GM23338 (cell line): Measurements from ENCODE around the gene UBQLN4. TPM values are rescaled to one million over a fixed set of nuclear protein-coding genes. Genes with fewer than 3 reads are reported as not detected.

Source experiments
- ATAC-seq: fragments of 200-7000 bp; cut with Tn5 transposase; 3 replicates; pipeline ENCODE4 v1.9.1; 2020
- DNase-seq: peaks from one replicate; pipeline ENCODE4 v3.0.0-alpha.2; 2015; ENCODE audit warnings: low spot score
- H2AFZ ChIP-seq: fragments of 200-600 bp; sonication (generic); 2 replicates; pipeline ENCODE4 v1.8.0; 2016; ENCODE audit warnings: antibody characterized with exemption, mild to moderate bottlenecking, moderate library complexity
- H3F3A ChIP-seq: fragments of 200-600 bp; sonication (generic); replicated peaks from 2 replicates; pipeline ENCODE4 v1.8.0; 2017; ENCODE audit warnings: antibody characterized with exemption, mixed run types, low read depth
- H3K27ac ChIP-seq: fragments of 200-600 bp; sonication (generic); 2 replicates; pipeline ENCODE4 v1.6.1; 2016; ENCODE audit warnings: low read depth
- H3K27me3 ChIP-seq: fragments of 200-600 bp; sonication (generic); 2 replicates; pipeline ENCODE4 v1.8.0; 2016; ENCODE audit warnings: mild to moderate bottlenecking, mixed run types, moderate library complexity; ENCODE audit not compliant: insufficient read depth
- H3K36me3 ChIP-seq: fragments of 200-600 bp; sonication (generic); 2 replicates; pipeline ENCODE4 v1.8.0; 2016; ENCODE audit warnings: mild to moderate bottlenecking; ENCODE audit not compliant: insufficient read depth
- H3K4me1 ChIP-seq: fragments of 200-600 bp; sonication (generic); 2 replicates; pipeline ENCODE4 v1.8.0; 2016; ENCODE audit warnings: mild to moderate bottlenecking, moderate library complexity; ENCODE audit not compliant: insufficient read depth
- H3K4me2 ChIP-seq: fragments of 200-600 bp; sonication (generic); 2 replicates; pipeline ENCODE4 v1.7.1; 2017; ENCODE audit warnings: mixed run types
- H3K4me3 ChIP-seq: fragments of 200-600 bp; sonication (generic); 2 replicates; pipeline ENCODE4 v1.6.1; 2016; ENCODE audit warnings: mixed run types
- H3K79me2 ChIP-seq: fragments of 200-600 bp; sonication (generic); replicated peaks from 2 replicates; pipeline ENCODE4 v1.8.0; 2017; ENCODE audit warnings: mild to moderate bottlenecking; ENCODE audit not compliant: insufficient read depth
- H3K9me2 ChIP-seq: fragments of 200-600 bp; sonication (generic); 2 replicates; pipeline ENCODE4 v1.8.0; 2017; ENCODE audit not compliant: insufficient read depth
- H4K20me1 ChIP-seq: fragments of 200-600 bp; sonication (generic); replicated peaks from 2 replicates; pipeline ENCODE4 v1.8.0; 2017; ENCODE audit warnings: mild to moderate bottlenecking; ENCODE audit not compliant: insufficient read depth
- H3K27ac Mint-ChIP-seq: 2 replicates; pipeline ENCODE4 v1.8.0; 2020; ENCODE audit warnings: inconsistent platforms, mild to moderate bottlenecking, moderate library complexity, mixed read lengths
- H3K27me3 Mint-ChIP-seq: 3 replicates; pipeline ENCODE4 v1.8.0; 2022; ENCODE audit warnings: low read depth, mild to moderate bottlenecking, moderate library complexity, mixed read lengths, inconsistent platforms; ENCODE audit not compliant: insufficient read depth, poor library complexity
- H3K36me3 Mint-ChIP-seq: 3 replicates; pipeline ENCODE4 v1.8.0; 2021; ENCODE audit warnings: low read depth, mild to moderate bottlenecking, inconsistent platforms, moderate library complexity, mixed read lengths
- H3K4me1 Mint-ChIP-seq: 3 replicates; pipeline ENCODE4 v1.8.0; 2020; ENCODE audit warnings: mild to moderate bottlenecking, inconsistent platforms, mixed read lengths
- H3K4me3 Mint-ChIP-seq: 3 replicates; pipeline ENCODE4 v1.8.0; 2021; ENCODE audit warnings: moderate library complexity, mild to moderate bottlenecking, inconsistent platforms, mixed read lengths
- H3K9me3 Mint-ChIP-seq: 3 replicates; pipeline ENCODE4 v1.8.0; 2020; ENCODE audit warnings: moderate library complexity, mild to moderate bottlenecking, inconsistent platforms, mixed read lengths
- CREB1 ChIP-seq: fragments of 250-450 bp; sonication (Bioruptor Pico); IDR thresholded peaks from 2 replicates; pipeline ENCODE4 v1.5.0; 2020; ENCODE audit warnings: low read depth, mild to moderate bottlenecking, moderate library complexity
- CTCF ChIP-seq, 2 experiments: fragments of 200-600 bp in 1 of 2; sonication (generic) in 1 of 2; conservative IDR thresholded peaks; 2 replicates each; pipeline versions ENCODE4 v1.5.1 to v1.6.1; 2016 to 2017; ENCODE audit warnings: antibody characterized with exemption in 2 of 2, low read depth in 2 of 2, mild to moderate bottlenecking in 2 of 2, moderate library complexity in 1 of 2
- REST ChIP-seq: IDR thresholded peaks from one replicate; pipeline ENCODE4 v1.6.1; 2018; ENCODE audit warnings: antibody characterized with exemption; ENCODE audit not compliant: unreplicated experiment
- STAT1 ChIP-seq: IDR thresholded peaks from one replicate; pipeline ENCODE4 v1.6.1; 2016; ENCODE audit warnings: antibody characterized with exemption; ENCODE audit not compliant: unreplicated experiment
- ZNF114 ChIP-seq: fragments of 250-450 bp; sonication (Bioruptor Pico); IDR thresholded peaks from 2 replicates; pipeline ENCODE4 v1.5.0; 2020; ENCODE audit warnings: mild to moderate bottlenecking, moderate library complexity
- ZNF331 ChIP-seq: fragments of 250-450 bp; sonication (Bioruptor Pico); IDR thresholded peaks from 2 replicates; pipeline ENCODE4 v1.5.0; 2020; ENCODE audit warnings: low read depth, mild to moderate bottlenecking, moderate library complexity
- long read RNA-seq: library from polyadenylated mRNA; unstranded; transcript quantifications from one replicate; pipeline ENCODE4 v2.0.0, GENCODE V29; 2020; ENCODE audit not compliant: unreplicated experiment
- polyA plus RNA-seq: library from polyadenylated mRNA; unstranded; fragments of >200 nt; fragmentation: Nextera tagmentation; extraction: Ambion mirVana; gene quantifications from 2 replicates; pipeline ENCODE4 v1.2.1, GENCODE V29; 2016
- total RNA-seq: library from RNA; depleted of rRNA; stranded (reverse); fragments of >200 nt; shearing (Covaris generic); gene quantifications from 2 replicates; pipeline ENCODE4 v1.2.3, GENCODE V29; 2014; rRNA removed

Gene UBQLN4
- total RNA-seq (28.4 and 30.5 TPM in 2 replicates), polyA plus RNA-seq (10.0 and 11.2 TPM in 2 replicates)
- long read RNA-seq, partial matches to known transcripts: 7 of 7 reads
- long read RNA-seq, other reads (novel, unspliced or antisense): 0 of 7 reads

GRCh38 chr1:156053768-156054499 lies at the start of gene UBQLN4:
UBQLN4 (minus strand) TSS chr1:156053798; CDS start chr1:156053701, 97 bp downstream.
- DNase-seq (peak; percentile 93), ATAC-seq (peak; percentile 56)
- H3K36me3 ChIP-seq: no peaks in the 10 kb centered on the region
- TF ChIP-seq CREB1 (no peak), ZNF114 (CRISPR knock-in tag) (no peak), CTCF (conservative IDR thresholded peaks at IDR 0.05; ENCODE audit: low read depth in 2 of 2) (peak; percentile 28 to 69; a peak in 3 of 4 replicates)
- H3K4me2 ChIP-seq: peak within 1 kb of the TSS; percentile 97
- H3K27me3 ChIP-seq: no peaks in the 10 kb centered on the region
- H3K4me1 ChIP-seq: peaks cover 12% of the 10 kb centered on the region; the same call in 1 of the 2 replicates
- peaks cover 32% of the 10 kb centered on the region for H3K79me2 ChIP-seq
- Mint-ChIP-seq H3K9me3 (no peaks in the 10 kb centered on the region; the same call in 2 of the 3 replicates), H3K36me3 (peaks cover 47% of the 10 kb centered on the region), H3K4me1 (peaks cover 18% of the 10 kb centered on the region), H3K27ac (peak within 1 kb of the TSS; percentile 97), H3K27me3 (peaks cover 17% of the 10 kb centered on the region), H3K4me3 (peak within 1 kb of the TSS; percentile 99)
- peak within 1 kb of the TSS; percentile 99 for H2AFZ ChIP-seq
- peaks cover 12% of the 10 kb centered on the region for H4K20me1 ChIP-seq
- peak within 1 kb of the TSS; percentile 99 for H3K27ac ChIP-seq
- H3K9me2 ChIP-seq: no peaks in the 10 kb centered on the region
- H3K4me3 ChIP-seq: peak within 1 kb of the TSS; percentile 93
- peaks cover 15% of the 10 kb centered on the region for H3F3A ChIP-seq

GRCh38 chr1:156102633-156103511 lies 49.3 kb upstream of the UBQLN4 start:
- no peak overlapping the region for H3K4me2 ChIP-seq
- no peaks in the 10 kb centered on the region for H3K36me3 ChIP-seq
- H3K4me3 ChIP-seq: no peak overlapping the region
- H3K4me1 Mint-ChIP-seq: peaks cover 57% of the 10 kb centered on the region
- H3K27ac Mint-ChIP-seq: no peak overlapping the region; the same call in 1 of the 2 replicates
- no peak for TF ChIP-seq REST
- TF ChIP-seq STAT1: no peak
- no peak for TF ChIP-seq CTCF (conservative IDR thresholded peaks at IDR 0.05; ENCODE audit: low read depth in 2 of 2)
- no peak for TF ChIP-seq ZNF331 (CRISPR knock-in tag)
- peaks cover 35% of the 10 kb centered on the region for H3K27me3 Mint-ChIP-seq
- peaks cover 5% of the 10 kb centered on the region; the same call in 1 of the 2 replicates for H4K20me1 ChIP-seq
- H3K9me3 Mint-ChIP-seq: no peaks in the 10 kb centered on the region; the same call in 2 of the 3 replicates
- ATAC-seq: no peak
- H3K79me2 ChIP-seq: no peaks in the 10 kb centered on the region
- DNase-seq: no peak
- H3K4me3 Mint-ChIP-seq: no peak overlapping the region; the same call in 2 of the 3 replicates
- no peaks in the 10 kb centered on the region for H3K27me3 ChIP-seq
- no peak overlapping the region for H3K27ac ChIP-seq
- H2AFZ ChIP-seq: no peak overlapping the region
- peaks cover 29% of the 10 kb centered on the region for H3K4me1 ChIP-seq
- no peaks in the 10 kb centered on the region for H3K9me2 ChIP-seq
- no peaks in the 10 kb centered on the region; the same call in 2 of the 3 replicates for H3K36me3 Mint-ChIP-seq
- peaks cover 26% of the 10 kb centered on the region for H3F3A ChIP-seq
